CD4-positive, alpha-beta T cell (primary cell): ENCODE results near the gene LRP1B. TPM values are rescaled to one million over a fixed set of nuclear protein-coding genes. Genes with fewer than 3 reads are reported as not detected.

Experiments used
- ATAC-seq: fragments of 200-7000 bp; cut with Tn5 transposase; one replicate; pipeline ENCODE4 v1.10.0; 2022; ENCODE audit warnings: mild to moderate bottlenecking; ENCODE audit not compliant: poor library complexity
- CTCF ChIA-PET: fragments of 350-600 bp; sonication (Branson Sonifier 250); formaldehyde crosslinking; loops from one replicate; lab custom pipeline; 2021; ENCODE audit warnings: antibody characterized with exemption, inconsistent platforms; lab: Charles Lee
- POLR2A ChIA-PET: fragments of 350-600 bp; sonication (Branson Sonifier 250); formaldehyde crosslinking; loops from one replicate; lab custom pipeline; 2021; ENCODE audit warnings: antibody characterized with exemption, inconsistent platforms; lab: Charles Lee
- DNase-seq, 14 experiments: peaks; one replicate each; pipeline ENCODE4 v3.0.0-alpha.2; 2013 to 2020; ENCODE audit warnings: mixed read lengths in 2 of 14
- H3K27ac ChIP-seq, 2 donors: one replicate each; pipeline versions ENCODE4 v1.5.1 to v1.7.0; 2013; ENCODE audit warnings: low read length in 2 of 2, low read depth in 1 of 2, mild to moderate bottlenecking in 1 of 2
- H3K27me3 ChIP-seq, 2 experiments: 1 replicate in 1 of 2; 2 replicates in 1 of 2; pipeline versions ENCODE4 v1.6.1 to v1.7.0; 2013; ENCODE audit warnings: low read length in 2 of 2, control low read depth in 1 of 2, mild to moderate bottlenecking in 1 of 2, moderate library complexity in 1 of 2; ENCODE audit not compliant: insufficient read depth in 2 of 2, control insufficient read depth in 1 of 2
- H3K36me3 ChIP-seq: one replicate; pipeline ENCODE4 v1.6.1; 2013; ENCODE audit warnings: low read length, control low read depth; ENCODE audit not compliant: insufficient read depth
- H3K4me1 ChIP-seq: one replicate; pipeline ENCODE4 v1.6.1; 2013; ENCODE audit warnings: low read length, control low read depth; ENCODE audit not compliant: insufficient read depth
- H3K4me3 ChIP-seq: one replicate; pipeline ENCODE4 v1.5.1; 2013; ENCODE audit warnings: mild to moderate bottlenecking, low read length, moderate library complexity
- H3K9me3 ChIP-seq, 2 experiments: 1 replicate in 1 of 2; 2 replicates in 1 of 2; pipeline versions ENCODE4 v1.6.1 to v1.7.0; 2013; ENCODE audit warnings: low read length in 2 of 2, mild to moderate bottlenecking in 2 of 2, control low read depth in 1 of 2, moderate library complexity in 1 of 2; ENCODE audit not compliant: control insufficient read depth in 1 of 2, insufficient read depth in 1 of 2
- H3K27ac Mint-ChIP-seq: one replicate; pipeline ENCODE4 v1.8.0; 2020; ENCODE audit warnings: mixed read lengths
- H3K27me3 Mint-ChIP-seq: one replicate; pipeline ENCODE4 v1.8.0; 2021; ENCODE audit warnings: mixed read lengths
- H3K36me3 Mint-ChIP-seq: one replicate; pipeline ENCODE4 v1.8.0; 2021; ENCODE audit warnings: low read depth, mixed read lengths
- H3K4me1 Mint-ChIP-seq: one replicate; pipeline ENCODE4 v1.8.0; 2021; ENCODE audit warnings: low read depth, mixed read lengths
- H3K4me3 Mint-ChIP-seq: one replicate; pipeline ENCODE4 v1.8.0; 2020; ENCODE audit warnings: mild to moderate bottlenecking, mixed read lengths
- H3K9me3 Mint-ChIP-seq: one replicate; pipeline ENCODE4 v1.8.0; 2020; ENCODE audit warnings: mixed read lengths
- intact Hi-C, 2 experiments: fragments of 100-400 bp; cut with DNase I in 1 of 2; cut with micrococcal nuclease in 1 of 2; formaldehyde crosslinking; loops; one replicate each; pipeline versions ENCODE4 v1.15.1 to v1.9.0; 2023 to 2025; cut with DNase I, micrococcal nuclease
- total RNA-seq, 174 experiments: library from RNA in 2 of 174; stranded (reverse) in 2 of 174; gene quantifications; one replicate each; pipeline ENCODE4 v1.2.3 and lab custom pipeline; 2021 to 2026
- TF ChIP-seq, protein P1 (sequence below): fragments of 200-600 bp; IDR thresholded peaks from one replicate; pipeline ENCODE4 v1.8.0; 2022; ENCODE audit warnings: antibody characterized with exemption, mild to moderate bottlenecking

Gene LRP1B
- total RNA-seq, 2 experiments from 2014 or later = not detected

DNA sequence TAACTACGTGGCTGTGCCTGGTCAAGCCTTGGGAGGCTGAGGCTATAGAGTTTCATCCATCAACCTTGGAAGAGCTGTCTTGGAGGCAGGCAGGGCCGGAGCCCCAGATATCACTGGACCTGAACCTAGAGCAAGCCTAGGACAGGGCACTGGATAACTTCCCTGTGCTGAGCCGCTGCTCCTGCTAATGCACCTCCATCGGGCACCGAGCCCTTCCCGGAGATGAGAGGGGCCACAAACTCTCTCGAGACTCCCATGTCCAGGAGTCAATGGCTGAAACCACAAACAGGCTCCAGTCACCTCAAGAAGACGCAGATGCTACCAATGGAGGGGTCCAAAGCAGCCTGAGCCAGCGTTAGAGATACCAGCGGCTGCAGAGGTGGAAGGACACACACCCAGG lies 866.0 kb downstream of the LRP1B start:
- Mint-ChIP-seq H3K4me3 (no peak overlapping the region), H3K9me3 (peaks cover 11% of the 10 kb centered on the region), H3K4me1 (no peaks in the 10 kb centered on the region), H3K27me3 (no peaks in the 10 kb centered on the region), H3K36me3 (no peaks in the 10 kb centered on the region), H3K27ac (no peak overlapping the region)
- DNase-seq (no peak), ATAC-seq (no peak)
- Histone ChIP-seq H3K36me3 (no peaks in the 10 kb centered on the region), H3K27ac (no peak overlapping the region), H3K9me3 (peaks cover 0 to 15% of the 10 kb centered on the region in 2 experiments), H3K27me3 (no peaks in the 10 kb centered on the region), H3K4me1 (no peaks in the 10 kb centered on the region), H3K4me3 (no peak overlapping the region)
- intact Hi-C loops = no loop called here
- TF ChIP-seq, protein P1, sequence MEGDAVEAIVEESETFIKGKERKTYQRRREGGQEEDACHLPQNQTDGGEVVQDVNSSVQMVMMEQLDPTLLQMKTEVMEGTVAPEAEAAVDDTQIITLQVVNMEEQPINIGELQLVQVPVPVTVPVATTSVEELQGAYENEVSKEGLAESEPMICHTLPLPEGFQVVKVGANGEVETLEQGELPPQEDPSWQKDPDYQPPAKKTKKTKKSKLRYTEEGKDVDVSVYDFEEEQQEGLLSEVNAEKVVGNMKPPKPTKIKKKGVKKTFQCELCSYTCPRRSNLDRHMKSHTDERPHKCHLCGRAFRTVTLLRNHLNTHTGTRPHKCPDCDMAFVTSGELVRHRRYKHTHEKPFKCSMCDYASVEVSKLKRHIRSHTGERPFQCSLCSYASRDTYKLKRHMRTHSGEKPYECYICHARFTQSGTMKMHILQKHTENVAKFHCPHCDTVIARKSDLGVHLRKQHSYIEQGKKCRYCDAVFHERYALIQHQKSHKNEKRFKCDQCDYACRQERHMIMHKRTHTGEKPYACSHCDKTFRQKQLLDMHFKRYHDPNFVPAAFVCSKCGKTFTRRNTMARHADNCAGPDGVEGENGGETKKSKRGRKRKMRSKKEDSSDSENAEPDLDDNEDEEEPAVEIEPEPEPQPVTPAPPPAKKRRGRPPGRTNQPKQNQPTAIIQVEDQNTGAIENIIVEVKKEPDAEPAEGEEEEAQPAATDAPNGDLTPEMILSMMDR = no peak
- ChIA-PET POLR2A (no interaction called here), CTCF (no interaction called here)

DNA sequence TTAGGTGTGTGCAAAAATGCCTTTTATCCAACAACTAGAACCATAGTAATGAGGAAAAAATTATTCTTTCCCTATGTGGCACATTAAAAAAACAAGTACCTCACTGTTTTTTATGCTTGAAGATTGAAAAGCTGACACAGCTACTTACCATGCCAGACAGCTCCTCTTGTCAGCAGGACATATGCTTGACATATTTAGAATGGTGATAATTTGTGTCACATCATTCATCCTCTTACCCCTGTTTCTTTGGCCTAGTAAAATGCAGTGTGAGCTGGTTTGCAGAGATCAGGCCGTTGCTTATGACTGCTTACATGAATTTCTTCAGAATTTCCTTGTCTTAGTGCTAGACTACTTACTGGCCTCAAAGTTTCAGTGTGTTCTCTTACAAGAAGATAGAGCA lies 869.9 kb downstream of the LRP1B start:
- H3K36me3 ChIP-seq = no peaks in the 10 kb centered on the region
- H3K27me3 ChIP-seq = no peaks in the 10 kb centered on the region
- no peaks in the 10 kb centered on the region for H3K4me1 ChIP-seq
- Mint-ChIP-seq H3K36me3 (no peaks in the 10 kb centered on the region), H3K4me3 (no peak overlapping the region), H3K4me1 (no peaks in the 10 kb centered on the region), H3K27ac (no peak overlapping the region), H3K9me3 (no peaks in the 10 kb centered on the region), H3K27me3 (no peaks in the 10 kb centered on the region)
- H3K9me3 ChIP-seq = peaks cover 0 to 16% of the 10 kb centered on the region in 2 experiments
- TF ChIP-seq, protein P1 = no peak
- ChIA-PET CTCF (no interaction called here), POLR2A (no interaction called here)
- no peak for ATAC-seq
- no peak overlapping the region for H3K4me3 ChIP-seq
- intact Hi-C loops = no loop called here
- H3K27ac ChIP-seq = no peak overlapping the region
- no peak for DNase-seq

DNA sequence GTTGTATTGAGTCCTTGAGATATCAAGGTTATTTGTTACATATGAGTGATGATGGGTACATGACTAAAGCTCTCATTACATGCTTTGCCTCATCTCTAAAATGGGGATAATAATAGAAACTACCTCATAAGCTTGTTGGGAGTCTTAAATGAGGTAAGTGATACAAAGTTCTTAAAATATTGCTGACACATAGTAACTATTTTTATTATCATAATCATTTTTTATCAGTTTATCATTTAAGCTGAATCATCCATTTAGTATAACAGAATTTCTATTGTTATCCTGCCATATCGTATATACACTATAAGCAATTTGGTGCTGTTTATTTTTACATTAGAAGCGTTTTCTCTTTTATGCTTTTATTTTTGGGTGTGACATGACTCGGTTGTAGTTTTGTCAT lies 871.1 kb downstream of the LRP1B start:
- Mint-ChIP-seq H3K27ac (no peak overlapping the region), H3K9me3 (no peaks in the 10 kb centered on the region), H3K4me3 (no peak overlapping the region), H3K4me1 (no peaks in the 10 kb centered on the region), H3K36me3 (no peaks in the 10 kb centered on the region), H3K27me3 (no peaks in the 10 kb centered on the region)
- no peaks in the 10 kb centered on the region for H3K4me1 ChIP-seq
- H3K4me3 ChIP-seq = no peak overlapping the region
- H3K27me3 ChIP-seq = no peaks in the 10 kb centered on the region
- TF ChIP-seq, protein P1 = no peak
- H3K9me3 ChIP-seq = peaks cover 0 to 6% of the 10 kb centered on the region in 2 experiments
- ChIA-PET POLR2A (no interaction called here), CTCF (no interaction called here)
- intact Hi-C loops = no loop called here
- H3K27ac ChIP-seq = no peak overlapping the region
- ATAC-seq (no peak), DNase-seq (no peak)
- H3K36me3 ChIP-seq = no peaks in the 10 kb centered on the region
